GM12891 (cell line): Measurements from ENCODE around the gene GDPD5.

ENCODE experiments used
- PAX5 ChIP-seq: IDR thresholded peaks from 2 replicates; pipeline ENCODE4 v1.6.1; 2011; ENCODE audit warnings: low read length, moderate library complexity, mild to moderate bottlenecking; ENCODE audit not compliant: insufficient read depth, severe bottlenecking
- POLR2A ChIP-seq: IDR thresholded peaks from 2 replicates; pipeline ENCODE4 v1.6.1; 2011; ENCODE audit warnings: low read depth, low read length, control low read depth
- POLR2AphosphoS5 ChIP-seq: IDR thresholded peaks from 2 replicates; pipeline ENCODE4 v1.6.1; 2011; ENCODE audit warnings: low read depth, low read length, control low read depth
- TAF1 ChIP-seq: IDR thresholded peaks from 2 replicates; pipeline ENCODE4 v1.6.1; 2011; ENCODE audit warnings: low read depth, low read length, control low read depth

DNA sequence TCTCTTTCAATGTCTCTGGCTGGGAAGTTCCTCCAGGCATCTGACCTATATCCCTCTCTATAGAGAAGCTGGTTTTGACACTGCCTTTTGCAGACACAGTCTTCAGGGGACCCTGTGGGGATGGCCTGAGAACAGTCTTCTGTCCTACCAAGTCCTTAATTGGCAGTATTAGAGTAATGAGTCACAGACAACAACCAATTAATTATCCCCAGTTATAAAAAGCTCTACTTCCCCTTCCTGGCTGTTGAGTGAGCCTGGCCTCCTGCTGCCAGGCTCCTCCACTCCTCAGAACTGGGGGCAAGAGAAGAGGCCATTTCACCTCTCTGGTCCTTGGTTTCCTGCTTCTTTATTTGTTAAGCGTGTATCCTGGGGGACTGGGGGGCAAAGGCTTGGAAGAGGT is 51.5 kb downstream of the GDPD5 start:
- no peak for TF ChIP-seq POLR2AphosphoS5
- no peak for TF ChIP-seq TAF1
- TF ChIP-seq PAX5, result no peak
- TF ChIP-seq POLR2A, result no peak
